Astrocyte of the hippocampus (primary cell): Measurements from ENCODE around the gene NEB.

Experiments used
- DNase-seq: peaks from one replicate; pipeline ENCODE4 v3.0.0; 2011; ENCODE audit warnings: low read depth, low spot score

NEB gene, protein sequence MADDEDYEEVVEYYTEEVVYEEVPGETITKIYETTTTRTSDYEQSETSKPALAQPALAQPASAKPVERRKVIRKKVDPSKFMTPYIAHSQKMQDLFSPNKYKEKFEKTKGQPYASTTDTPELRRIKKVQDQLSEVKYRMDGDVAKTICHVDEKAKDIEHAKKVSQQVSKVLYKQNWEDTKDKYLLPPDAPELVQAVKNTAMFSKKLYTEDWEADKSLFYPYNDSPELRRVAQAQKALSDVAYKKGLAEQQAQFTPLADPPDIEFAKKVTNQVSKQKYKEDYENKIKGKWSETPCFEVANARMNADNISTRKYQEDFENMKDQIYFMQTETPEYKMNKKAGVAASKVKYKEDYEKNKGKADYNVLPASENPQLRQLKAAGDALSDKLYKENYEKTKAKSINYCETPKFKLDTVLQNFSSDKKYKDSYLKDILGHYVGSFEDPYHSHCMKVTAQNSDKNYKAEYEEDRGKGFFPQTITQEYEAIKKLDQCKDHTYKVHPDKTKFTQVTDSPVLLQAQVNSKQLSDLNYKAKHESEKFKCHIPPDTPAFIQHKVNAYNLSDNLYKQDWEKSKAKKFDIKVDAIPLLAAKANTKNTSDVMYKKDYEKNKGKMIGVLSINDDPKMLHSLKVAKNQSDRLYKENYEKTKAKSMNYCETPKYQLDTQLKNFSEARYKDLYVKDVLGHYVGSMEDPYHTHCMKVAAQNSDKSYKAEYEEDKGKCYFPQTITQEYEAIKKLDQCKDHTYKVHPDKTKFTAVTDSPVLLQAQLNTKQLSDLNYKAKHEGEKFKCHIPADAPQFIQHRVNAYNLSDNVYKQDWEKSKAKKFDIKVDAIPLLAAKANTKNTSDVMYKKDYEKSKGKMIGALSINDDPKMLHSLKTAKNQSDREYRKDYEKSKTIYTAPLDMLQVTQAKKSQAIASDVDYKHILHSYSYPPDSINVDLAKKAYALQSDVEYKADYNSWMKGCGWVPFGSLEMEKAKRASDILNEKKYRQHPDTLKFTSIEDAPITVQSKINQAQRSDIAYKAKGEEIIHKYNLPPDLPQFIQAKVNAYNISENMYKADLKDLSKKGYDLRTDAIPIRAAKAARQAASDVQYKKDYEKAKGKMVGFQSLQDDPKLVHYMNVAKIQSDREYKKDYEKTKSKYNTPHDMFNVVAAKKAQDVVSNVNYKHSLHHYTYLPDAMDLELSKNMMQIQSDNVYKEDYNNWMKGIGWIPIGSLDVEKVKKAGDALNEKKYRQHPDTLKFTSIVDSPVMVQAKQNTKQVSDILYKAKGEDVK (N-terminal part only)

DNA sequence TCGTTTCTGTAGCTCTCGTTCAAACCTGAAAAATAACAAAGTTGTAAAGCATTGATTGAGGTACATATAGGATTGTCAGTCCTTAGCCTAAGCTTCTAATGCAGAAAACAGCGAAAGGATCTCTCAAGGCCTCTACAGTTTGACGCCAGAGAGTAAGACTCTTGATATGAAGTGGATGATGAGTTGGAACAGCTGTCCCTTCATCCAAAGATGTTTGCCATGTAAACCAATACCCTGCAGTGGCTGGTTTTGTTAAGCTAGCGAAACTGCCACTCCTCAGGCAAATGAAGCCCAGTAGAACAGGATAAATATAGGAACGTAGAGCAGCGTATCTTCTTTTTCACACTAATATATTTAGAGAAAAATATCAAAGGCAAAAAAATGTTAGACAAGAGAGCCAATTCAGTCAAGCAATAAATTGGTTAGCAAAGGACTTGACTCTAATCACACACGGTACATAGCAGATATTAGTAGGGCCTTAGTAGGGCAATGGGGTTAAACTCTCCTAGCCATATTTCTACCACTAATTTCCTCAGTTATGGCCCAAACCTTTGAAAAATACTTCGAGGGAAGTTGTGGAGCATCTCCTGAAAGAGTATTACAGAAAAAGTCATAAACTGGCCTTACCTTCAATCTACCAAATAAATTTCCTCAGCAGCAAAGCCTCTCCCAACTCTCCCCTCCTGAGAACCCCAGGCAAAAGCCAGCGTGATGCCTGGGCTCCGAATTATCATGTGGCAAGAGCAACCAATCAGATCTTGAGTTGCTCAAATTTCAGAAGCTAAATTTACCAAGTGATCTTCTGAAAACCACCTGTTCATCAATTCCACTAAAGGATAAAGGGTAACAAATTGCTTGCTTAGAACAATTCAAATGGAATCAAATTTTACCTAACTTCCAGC, at the start of gene NEB:
TSS of gene NEB (minus strand) at position 706 of the 902 bp plus-strand sequence. CDS start 1,320 bp downstream, outside the sequence.
- no peak for DNase-seq

DNA sequence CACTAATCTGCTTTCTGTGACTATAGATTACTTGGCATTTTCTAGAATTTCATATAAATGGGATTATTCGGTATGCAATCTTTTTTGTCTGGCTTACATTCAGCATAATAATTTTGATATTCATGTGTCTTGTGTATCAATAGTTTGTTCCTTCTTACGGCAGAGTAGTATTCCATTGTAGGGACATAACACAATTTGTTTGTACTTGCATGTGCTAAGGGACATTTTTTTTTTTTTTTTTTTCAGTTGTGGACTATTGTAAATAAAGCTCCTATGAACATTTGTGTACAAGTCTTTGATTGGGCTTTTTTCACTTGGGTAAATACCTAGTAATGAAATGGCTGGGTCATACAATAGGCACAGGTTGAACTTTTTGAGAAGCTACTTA, 48.9 kb upstream of the NEB start:
- no peak for DNase-seq

DNA sequence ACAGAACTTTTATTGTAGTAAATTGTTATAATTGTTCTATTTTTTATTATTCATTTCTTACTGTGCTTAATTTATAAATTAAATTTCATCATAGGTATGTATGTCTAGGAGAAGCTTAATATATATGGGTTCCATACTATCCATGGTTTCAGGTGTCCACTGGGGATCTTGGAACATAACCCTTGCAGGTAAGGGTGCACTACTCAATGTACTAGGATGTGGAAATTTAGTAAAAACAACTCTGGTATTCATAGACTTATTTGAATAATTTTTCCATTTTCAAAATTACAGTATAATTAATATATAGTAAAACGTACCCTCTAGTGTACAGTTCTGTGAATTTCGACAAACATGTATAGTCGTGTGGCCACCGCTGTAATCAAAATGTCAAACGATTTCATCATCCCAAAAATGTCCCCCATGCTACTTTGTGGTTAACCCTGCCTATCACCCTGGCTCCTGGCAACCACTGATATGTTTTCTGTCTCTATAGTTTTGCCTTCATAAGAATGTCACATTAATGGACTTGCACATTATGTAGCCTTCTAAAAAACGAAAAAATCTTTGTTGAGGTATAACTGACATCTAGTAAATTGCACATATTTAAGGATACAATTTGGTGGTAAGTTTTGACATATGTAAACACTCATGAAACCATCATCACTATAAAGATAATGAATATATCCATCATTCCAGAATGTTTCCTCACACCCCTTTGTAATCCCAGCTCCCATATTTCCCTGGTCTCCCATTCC, 48.3 kb upstream of the NEB start:
- no peak for DNase-seq

DNA sequence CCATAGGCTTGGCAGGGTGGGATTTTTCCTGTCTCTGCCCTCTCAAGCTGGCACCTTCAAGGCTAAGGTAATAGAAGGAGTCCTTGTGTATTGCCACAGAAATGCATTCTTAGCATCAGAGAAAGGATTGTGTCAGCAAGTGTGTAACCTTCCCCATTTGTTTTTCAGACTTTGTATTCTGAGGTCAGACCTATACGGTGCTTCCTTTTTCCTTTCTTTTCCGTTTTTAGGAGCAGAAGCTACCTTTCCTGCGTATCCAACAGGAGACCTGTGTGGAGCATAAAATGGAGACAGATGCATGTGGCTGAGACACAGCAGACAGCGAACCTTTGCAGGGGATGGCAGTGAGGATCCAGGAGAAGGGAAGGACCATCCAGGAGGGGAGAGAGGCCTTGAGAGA, 47.4 kb upstream of the NEB start:
- DNase-seq, result no peak

DNA sequence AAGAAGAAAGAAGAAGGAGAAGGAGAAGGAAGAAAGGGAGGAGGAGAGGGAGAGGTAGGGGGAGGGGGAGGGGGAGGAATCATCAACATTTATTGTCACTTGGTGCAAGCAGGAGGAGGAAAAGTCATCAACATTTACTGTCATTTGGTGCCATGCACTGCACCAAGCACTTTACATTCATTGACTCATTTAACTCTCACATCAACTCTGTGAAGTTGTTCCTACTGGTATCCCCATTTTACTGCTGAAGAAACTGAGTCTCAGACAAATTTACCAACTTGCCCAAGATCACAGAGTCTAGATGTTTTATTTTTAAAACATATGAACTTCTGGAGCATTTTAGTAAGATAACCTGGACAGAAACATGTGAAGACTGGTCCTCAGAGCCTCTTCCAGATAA, 46.7 kb upstream of the NEB start:
- no peak for DNase-seq

DNA sequence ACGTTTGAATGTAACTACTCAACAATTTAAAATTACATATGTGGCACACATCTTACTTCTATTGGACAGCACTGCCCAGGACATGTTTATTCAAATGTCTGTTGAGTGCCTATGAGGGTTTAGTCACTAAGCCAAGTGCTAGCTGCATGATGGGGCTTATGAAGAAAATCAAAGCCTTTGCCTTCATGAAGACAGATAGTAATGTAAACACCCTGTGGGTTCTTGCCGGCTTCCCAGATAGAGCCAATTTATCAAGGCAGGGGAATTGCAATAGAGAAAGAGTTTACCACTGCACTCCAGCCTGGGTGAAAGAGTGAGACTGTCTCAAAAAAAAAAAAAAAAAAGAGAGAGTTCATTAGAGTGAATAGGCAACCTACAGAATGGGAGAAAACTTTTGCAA, 43.7 kb upstream of the NEB start:
- no peak for DNase-seq

DNA sequence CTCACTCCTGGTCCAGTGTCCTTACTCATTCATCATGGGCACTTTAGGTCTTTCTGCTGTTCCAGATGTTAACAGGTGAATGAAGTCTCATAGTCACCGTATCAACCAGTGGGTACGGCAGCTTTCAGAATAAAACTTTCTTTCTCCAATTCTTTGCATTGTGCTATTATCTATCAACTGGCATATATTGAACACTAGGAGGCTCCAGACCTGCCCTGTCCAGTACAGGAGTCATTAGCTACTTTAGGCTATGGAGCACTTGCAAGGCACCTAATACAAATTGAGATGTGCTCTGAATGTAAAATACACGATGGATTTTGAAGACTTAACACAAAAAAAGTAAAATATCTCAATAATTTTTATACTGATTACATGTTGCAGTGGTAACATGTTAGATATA, 43.2 kb upstream of the NEB start:
- no peak for DNase-seq

DNA sequence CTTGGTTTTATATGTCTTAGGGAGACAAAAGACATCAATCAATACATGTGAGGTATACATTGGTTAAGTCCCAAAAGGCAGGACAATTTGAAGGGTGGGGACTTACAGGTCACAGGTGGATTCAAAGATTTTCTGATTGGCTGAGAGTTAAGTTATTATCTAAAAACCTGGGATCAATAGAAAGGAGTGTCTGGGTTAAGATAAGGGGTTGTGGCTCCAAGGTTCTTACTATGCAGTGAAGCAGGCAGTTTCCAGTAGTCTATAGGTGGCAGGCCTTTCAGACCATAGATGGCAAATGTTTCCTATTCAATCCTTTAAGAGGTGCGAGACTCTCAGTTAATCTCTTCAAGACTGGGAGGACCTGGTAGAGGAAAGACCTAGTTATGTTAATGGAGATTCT, 42.1 kb upstream of the NEB start:
- no peak for DNase-seq

DNA sequence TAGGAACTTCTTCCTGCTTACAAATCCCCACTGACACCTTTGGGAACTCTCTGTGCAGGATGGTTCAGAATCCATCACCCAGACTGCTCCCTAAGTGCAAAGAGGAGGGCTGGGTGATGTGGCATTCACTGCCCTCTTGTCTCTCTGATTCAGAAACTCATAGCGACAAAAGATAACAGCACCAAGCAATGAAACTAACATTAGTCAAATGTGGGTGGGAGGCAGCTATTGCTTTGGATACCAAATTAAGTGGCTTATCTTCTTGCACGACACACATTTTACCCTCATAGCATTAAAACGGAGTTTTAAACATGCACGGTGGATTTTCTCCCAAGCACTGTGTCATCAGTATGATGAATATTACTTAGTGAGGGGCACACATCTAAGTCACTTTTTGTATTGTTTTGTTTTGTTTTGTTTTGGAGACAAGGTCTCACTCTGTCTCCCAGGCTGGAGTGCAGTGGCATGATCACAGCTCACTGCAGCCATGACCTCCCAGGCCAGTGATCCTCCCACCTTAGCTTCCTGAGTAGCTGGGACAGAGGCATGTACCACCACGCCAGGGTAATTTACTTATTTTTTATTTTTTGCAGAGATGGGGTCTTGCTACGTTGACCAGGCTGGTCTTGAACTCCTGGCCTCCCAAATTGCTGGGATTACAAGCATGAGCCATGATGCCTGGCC, 40.9 kb upstream of the NEB start:
- DNase-seq, result peak; percentile 22

DNA sequence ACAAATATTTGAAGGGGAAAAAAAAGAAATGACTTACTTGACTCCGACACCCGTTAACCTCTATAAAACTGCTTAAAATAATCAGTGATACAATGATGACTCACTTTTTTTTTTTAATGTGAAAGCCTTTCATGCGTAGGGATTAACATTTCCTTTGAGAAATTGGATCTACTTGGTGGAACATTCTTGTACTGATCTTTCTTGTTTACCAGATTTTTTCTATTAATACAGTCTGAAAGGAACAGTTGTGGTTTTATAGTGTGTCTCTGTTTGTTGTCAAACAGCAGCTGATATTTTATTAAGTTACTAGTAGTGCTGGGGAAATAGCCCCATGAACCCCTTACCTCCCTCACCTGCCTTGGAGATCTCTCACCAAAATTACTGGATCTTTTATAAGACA, 40.2 kb upstream of the NEB start:
- DNase-seq, result peak; percentile 63

DNA sequence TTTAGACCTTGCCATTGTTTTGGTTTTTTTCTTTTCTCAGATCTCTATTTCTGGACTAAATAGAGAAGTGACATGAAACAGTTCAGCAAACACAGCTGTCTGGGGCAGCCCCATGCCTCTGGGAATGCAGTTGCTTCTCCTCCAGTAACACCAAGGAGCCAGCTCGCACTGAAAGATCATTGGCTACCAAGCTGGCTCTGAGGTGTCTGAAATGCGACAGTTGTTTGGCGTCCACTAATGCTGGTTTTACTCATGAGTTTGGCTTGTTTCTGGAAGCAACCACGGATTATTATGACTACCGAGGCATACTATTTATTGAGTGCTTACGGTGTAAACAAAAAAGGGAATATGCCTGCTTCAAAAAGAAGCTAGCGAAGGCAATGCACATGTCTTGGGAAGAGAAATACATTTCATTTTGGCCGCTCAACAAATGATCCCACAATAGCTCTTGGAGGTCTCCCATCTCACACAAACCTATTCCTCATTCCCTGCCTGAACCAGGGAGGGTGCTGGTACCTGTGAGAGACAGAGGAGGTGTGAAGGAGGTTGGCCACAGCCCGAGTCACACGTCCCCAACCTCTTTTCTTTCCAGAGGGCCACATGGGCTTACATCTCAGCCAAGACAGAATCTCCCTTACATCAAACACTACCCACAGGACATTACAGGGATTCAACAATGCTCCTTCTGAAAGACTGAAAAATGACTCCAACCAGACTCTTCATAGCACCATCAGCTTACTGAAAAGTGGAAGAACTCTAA, 37.5 kb upstream of the NEB start:
- DNase-seq, result peak; percentile 71

DNA sequence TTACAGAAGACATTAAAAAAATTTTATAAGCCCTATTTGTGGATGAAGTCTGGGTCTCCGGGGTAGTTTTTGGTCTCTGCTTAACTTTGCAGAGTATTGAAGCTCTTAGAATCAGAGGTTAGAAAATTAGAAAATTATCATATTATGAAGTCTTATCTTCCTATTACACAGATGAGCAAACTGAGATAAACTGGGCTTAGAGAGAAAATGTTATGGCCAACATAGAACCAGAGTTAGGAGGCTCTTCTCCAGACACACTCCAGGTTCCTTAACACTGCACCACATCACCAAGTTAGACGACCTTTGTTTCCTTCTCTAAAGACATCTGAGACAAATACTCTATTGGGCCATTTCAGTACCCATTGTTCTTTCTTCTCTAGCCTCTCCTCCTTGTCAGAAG, 36.7 kb upstream of the NEB start:
- no peak for DNase-seq

DNA sequence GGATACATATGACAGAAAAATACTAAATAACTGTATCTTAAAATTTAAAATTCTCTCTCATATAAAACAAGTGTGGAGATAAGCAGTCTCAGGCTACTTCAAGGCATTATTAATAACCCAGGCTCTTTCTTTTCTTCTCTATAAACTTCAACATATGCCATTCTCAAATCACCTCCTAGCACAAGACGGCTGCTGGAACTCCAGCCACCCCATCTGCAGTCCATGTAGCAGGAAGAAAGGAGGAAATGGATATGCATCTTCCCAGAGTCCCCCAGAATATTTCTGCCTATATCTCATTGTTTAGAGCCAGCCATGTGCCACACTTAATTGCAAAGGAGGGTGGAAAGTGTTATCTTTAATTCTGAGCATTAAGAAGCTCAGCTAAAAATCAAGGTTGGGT, 35.3 kb upstream of the NEB start:
- no peak for DNase-seq

DNA sequence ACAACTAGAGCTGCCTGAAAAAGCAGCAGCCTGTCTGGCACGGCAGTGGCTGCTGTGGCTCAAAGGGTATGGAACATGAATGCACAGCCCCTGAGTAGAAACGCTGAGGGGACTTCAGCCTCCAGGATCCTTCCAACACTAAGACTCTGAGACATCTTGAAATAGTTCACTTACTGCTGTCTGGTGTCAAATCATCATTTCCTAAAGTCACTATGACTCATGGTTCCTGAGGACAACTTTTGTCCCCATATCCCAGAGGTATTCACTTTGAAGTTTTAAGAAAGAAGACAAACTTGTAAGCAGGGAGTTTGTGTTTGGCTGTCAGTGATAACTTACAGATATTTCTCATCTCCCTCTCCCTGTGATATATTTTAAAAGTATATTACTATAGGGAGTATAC, 33.3 kb upstream of the NEB start:
- no peak for DNase-seq

DNA sequence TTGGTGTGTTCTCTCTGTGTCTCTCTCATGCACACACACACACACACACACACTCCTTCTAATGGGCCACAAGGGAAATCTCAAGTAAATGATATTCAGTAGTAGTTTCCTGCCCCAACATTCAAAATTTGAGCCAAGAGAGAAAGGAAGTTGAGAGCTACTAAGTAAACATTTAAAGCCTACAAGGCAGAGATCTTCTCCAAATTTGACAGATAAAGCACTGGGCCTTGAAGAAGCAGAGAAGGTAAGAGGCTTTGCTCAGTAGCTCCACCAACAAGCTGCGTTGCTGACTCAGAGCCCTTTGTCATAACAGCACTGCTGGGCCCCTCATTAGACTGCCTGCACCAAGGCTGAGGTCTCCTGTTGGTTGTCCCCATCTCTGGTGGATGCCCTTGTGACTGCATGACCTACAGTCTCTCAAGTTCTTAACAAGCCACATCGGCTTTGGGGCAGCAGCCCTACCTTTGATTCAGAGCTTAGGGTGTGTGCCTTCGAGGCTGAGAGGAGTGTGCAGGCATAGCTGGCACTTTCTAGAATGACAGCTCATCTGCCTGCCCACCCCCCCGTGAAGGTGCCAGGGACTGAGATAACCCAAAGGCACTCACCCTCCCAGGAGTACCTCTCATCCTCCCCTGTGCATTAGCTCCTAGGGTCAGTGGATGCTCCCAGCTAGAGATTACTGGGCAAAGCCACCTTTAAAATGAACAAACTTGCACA, 32.3 kb upstream of the NEB start:
- no peak for DNase-seq

DNA sequence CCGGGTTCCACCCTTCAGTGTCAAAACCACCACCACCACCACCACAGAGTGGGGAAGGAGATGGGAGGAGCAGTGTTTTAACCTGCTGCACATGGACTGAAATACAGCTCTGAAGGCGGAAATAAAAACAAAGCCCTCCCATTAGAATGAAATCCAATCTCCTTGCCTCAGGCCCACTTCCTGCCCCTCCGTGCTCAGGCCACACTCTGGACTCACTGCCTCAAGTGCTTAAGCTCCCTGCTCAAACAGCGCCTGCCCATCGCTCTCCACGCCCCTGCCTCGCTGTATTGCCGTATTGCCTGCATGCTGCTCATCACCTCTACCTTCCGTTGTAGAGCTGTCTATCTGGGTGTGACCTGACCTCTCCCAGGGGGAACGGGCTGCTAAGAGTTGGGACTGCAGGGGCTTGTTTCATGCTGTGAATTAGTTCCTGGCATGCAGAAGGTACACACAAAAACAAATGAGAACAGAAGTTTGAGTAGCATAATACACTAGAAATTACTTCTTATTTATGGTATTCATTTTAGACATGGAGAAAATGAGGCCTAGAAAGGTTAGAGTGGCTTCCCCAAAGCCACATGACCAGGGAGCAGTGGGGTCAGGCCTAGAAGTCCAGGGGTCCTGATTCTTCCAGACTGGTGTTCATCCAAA, 31.6 kb upstream of the NEB start:
- DNase-seq, result no peak

DNA sequence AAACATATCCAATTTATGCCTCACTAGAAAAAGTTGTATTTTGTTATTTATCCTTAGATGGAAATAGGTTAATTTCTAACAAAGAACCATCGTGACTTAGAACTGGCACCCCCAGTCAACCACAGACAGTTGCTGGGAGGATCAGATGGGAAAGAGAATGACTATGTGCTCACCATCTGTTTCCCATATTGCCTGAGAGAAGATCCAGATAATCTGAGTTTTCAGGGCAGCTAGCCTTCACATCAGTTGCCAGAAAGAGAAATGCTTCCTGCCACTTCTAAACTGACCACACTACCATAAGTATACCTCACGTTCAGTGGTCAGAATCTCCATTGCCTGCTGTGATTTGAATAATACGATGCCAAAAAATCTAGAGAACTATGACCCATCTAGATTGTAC, 28.4 kb upstream of the NEB start:
- no peak for DNase-seq

DNA sequence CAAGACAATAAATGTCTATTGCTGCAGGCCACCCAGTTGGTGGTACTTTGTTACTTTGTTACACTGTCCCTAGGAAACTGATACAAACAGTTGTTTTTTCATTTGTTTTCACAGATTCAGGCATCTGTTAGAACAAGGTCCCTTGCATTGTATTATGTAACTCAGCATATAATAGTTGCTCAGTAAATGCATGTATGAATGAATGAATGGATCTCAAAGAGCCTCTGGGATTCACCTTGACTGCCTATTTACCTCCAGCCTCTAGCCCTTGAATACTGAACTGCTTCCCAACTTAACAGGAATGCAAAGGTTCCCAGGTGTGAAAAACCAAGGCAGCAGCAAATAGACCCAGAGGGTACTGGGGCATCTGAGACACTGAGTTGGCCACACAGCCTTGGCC, 27.4 kb upstream of the NEB start:
- no peak for DNase-seq
